ENCODE data around the gene OXLD1.
A peak's percentile ranks its signal among the peaks of the same experiment; 100 is the strongest.

OXLD1 gene

DNA sequence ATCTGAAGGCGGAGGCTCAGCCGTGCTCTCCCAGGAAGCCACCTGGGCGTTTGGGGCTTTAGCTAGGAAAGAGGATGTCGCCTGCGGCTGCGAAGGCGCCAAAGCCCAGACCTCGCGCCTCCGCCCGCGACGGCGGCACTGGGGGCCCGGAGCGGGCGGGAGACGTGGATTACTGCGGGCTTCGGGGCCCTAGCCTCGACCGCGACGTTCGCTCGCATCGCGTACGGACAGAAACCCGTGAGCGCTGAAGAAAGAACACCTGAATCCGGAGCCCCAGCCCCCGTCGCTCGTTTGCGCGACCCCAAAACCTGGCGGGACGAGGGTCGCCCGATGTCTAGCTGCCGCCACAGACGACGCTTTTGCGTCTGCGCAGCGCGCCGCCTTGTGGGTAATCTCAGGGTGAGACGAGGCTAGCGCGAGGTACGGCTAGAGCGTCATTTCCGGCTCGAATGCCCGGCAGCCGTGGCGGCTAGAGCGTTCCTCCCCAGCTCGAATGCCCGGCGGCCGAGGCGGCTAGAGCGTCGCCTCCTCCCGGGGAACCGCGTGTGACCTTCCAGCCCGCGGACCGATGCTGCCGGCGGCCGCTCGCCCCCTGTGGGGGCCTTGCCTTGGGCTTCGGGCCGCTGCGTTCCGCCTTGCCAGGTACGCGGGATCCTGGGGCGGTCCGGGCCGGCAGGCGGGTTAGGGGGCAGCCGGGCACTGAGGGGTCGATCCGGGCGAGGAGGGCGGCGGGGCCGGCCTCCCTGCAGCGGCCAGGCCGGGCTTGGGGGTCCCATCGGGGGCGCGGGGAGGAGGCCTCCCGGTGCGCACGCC is 36.7 kb upstream of the OXLD1 start, which contains the start of gene MRPL12:
Gene MRPL12 (plus strand): TSS at position 434 of the 813 bp plus-strand sequence. CDS start 135 bp downstream, at position 569.
- DNase-seq (ENCODE audit: low spot score), result peak; percentile 84
- no peak for FAIRE-seq

GRCh38 chr17:81701288-81702071 is 35.1 kb upstream of the OXLD1 start:
- FAIRE-seq (no peak), DNase-seq (ENCODE audit: low spot score) (no peak)

DNA sequence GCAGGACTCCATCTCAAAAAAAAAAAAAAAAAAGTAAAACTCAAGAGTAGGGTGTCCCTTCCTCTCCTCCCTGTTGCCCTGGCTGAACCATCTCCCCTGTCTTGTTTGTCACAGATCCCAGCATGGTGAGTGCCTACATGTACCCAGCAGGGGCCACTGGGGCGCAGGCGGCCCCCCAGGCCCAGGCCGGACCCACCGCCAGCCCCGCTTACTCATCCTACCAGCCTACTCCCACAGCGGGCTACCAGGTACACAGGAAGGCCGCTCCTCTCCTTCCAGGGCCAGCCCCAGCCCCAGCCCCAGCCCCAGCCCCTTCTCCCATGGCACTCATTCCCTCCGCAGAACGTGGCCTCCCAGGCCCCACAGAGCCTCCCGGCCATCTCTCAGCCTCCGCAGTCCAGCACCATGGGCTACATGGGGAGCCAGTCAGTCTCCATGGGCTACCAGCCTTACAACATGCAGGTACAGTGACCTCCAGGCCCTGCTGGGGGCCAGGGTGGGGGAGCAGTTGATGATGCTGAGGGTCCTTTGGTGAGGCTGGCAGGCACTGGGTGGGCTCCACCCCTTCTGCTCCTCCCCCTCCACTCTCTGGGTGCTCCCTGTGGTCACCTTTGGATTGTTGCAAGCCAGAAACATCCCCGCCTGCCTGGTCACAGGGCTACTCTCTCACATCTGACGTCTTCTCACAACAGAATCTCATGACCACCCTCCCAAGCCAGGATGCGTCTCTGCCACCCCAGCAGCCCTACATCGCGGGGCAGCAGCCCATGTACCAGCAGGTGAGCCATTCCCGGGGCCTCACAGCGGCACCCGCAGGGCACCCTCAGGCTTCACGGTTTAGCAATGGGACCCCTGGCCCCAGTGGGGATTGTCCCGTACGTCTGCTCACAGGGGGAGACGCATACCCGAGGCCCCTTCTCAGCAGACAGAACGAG is 34.2 kb upstream of the OXLD1 start:
- FAIRE-seq (no peak), DNase-seq (ENCODE audit: low spot score) (no peak)

GRCh38 chr17:81697261-81698044 is 31.0 kb upstream of the OXLD1 start:
- FAIRE-seq, result no peak

GRCh38 chr17:81696218-81696941 is 30.0 kb upstream of the OXLD1 start:
- DNase-seq (ENCODE audit: low spot score) (no peak), FAIRE-seq (no peak)

More at GRCh38 chr17:81697261-81698044, 31.0 kb upstream of the OXLD1 start:
- DNase-seq (ENCODE audit: low spot score), result no peak

DNA sequence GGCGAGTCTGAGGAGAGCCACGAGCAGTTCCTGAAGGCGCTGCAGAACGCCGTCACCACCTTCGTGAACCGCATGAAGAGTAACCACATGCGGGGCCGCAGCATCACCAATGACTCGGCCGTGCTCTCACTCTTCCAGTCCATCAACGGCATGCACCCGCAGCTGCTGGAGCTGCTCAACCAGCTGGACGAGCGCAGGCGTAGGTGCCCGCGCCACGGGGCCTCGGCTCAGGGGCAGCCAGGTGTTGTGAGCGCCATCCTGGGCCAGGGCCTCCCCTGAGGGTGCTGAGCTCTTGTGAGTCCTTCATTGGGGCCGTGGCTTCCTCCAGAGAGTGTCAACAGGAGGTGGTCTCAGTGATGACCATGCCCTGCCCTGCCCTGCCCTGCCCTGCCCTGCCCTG is 29.4 kb upstream of the OXLD1 start:
- no peak for DNase-seq (ENCODE audit: low spot score)
- FAIRE-seq, result no peak

- no peak for DNase-seq (ENCODE audit: low spot score)
- no peak for FAIRE-seq
Measured at GRCh38 chr17:81695211-81695610, 28.8 kb upstream of the OXLD1 start.

DNA sequence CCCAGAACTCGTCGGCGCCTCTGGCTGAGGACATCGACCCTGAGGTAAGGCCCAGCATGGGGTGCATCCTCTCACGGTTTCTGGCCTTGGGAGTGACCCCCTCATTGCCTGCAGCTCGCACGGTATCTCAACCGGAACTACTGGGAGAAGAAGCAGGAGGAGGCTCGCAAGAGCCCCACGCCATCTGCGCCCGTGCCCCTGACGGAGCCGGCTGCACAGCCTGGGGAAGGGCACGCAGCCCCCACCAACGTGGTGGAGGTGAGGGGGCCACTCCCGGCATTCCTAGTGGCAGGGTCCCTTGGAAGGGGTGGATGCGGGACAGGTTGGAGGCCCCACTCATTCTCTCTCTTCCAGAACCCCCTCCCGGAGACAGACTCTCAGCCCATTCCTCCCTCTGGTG is 28.4 kb upstream of the OXLD1 start:
- DNase-seq (ENCODE audit: low spot score), result no peak
- FAIRE-seq, result no peak

DNA sequence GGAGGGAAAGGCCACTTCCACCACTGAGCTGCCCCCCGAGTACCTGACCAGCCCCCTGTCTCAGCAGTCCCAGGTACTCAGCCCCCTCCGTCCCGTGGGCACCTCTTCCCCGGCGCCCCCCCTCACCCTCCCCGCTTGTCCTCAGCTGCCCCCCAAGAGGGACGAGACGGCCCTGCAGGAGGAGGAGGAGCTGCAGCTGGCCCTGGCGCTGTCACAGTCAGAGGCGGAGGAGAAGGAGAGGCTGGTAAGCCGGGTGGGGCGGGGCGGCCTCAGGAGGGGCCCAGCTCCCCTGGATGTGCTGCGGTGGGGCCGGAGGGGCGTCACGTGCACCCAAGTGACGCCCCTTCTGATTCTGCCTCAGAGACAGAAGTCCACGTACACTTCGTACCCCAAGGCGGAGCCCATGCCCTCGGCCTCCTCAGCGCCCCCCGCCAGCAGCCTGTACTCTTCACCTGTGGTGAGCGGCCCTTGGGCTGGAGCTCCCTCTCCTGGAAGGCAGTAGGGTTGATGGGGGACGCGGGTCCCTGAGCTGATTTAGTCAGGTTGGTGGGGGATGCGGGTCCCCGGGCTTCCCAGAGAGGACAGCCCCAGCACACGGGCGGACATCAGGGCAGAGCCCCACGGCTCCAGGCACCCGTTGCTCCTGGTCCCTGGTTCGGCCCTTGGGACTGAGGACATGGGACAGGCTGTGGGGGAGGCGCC is 27.3 kb upstream of the OXLD1 start:
- FAIRE-seq, result no peak

GRCh38 chr17:81691608-81692007 is 25.2 kb upstream of the OXLD1 start:
- FAIRE-seq, result no peak
- no peak for DNase-seq (ENCODE audit: low spot score)

More for the DNA sequence above, 27.3 kb upstream of the OXLD1 start:
- DNase-seq (ENCODE audit: low spot score), result no peak

- no peak for DNase-seq (ENCODE audit: low spot score)
- FAIRE-seq, result no peak
Measured at GRCh38 chr17:81691196-81691595, 24.8 kb upstream of the OXLD1 start.

- no peak for FAIRE-seq
- DNase-seq (ENCODE audit: low spot score), result no peak
Measured at GRCh38 chr17:81690549-81690948, 24.1 kb upstream of the OXLD1 start.

GRCh38 chr17:81690066-81690465 is 23.7 kb upstream of the OXLD1 start:
- FAIRE-seq, result no peak
- DNase-seq (ENCODE audit: low spot score), result no peak

DNA sequence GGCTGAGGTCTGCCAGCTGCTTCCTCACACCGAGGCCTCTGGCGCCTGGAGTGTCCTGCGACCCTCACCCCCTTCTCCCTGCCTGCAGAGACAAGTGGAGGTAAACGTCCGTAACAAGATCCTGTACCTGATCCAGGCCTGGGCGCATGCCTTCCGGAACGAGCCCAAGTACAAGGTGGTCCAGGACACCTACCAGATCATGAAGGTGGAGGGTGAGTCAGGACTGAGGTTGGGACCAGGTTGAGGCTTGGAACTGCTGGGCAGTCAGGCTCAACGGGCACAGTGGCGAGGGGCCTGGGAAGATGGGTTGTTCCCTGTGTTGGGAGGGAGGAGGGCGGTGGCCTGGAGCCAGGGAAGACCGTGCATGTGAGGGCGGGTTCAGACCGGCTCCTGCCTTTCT is 22.2 kb upstream of the OXLD1 start:
- FAIRE-seq, result no peak
- no peak for DNase-seq (ENCODE audit: low spot score)

- FAIRE-seq (no peak), DNase-seq (ENCODE audit: low spot score) (no peak)
Measured at GRCh38 chr17:81687770-81688541, 21.6 kb upstream of the OXLD1 start.

DNA sequence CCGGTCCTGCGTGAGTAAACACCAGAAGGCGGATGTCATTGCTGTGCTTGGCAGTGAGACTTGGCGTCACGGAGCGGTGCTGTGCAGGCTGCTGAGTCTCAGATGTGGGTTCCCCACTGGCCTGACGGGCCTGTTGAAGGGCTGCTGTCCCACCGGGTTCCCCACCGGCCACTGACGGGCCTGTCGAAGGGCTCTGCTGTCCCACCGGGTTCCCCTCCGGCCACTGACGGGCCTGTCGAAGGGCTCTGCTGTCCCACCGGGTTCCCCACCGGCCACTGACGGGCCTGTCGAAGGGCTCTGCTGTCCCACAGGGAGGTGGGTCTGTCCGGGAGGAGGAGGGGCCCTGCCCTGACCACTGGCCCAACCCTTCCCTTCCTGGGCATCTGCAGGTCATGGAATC is 20.2 kb upstream of the OXLD1 start:
- FAIRE-seq (no peak), DNase-seq (ENCODE audit: low spot score) (no peak)

- DNase-seq (ENCODE audit: low spot score), result peak; percentile 86
Measured at GRCh38 chr17:81685108-81685507, 18.7 kb upstream of the OXLD1 start.

GRCh38 chr17:81684442-81684911 is 18.1 kb upstream of the OXLD1 start:
- FAIRE-seq (peak; percentile 12), DNase-seq (ENCODE audit: low spot score) (no peak)

More at GRCh38 chr17:81685108-81685507, 18.7 kb upstream of the OXLD1 start:
- peak; percentile 85 for FAIRE-seq
